Neural progenitor cell (in vitro differentiated cells): ENCODE results near the gene FAM120C. TPM values are rescaled to one million over a fixed set of nuclear protein-coding genes. Genes with fewer than 3 reads are reported as not detected.

Experiments used
- DNase-seq: peaks from one replicate; pipeline ENCODE4 v3.0.0-alpha.2; 2016; ENCODE audit warnings: low spot score
- H2AFZ ChIP-seq: fragments of 200-600 bp; sonication (generic); replicated peaks from 2 replicates; pipeline ENCODE4 v1.6.1; 2016; ENCODE audit warnings: antibody characterized with exemption
- H3F3A ChIP-seq: fragments of 200-600 bp; sonication (generic); 2 replicates; pipeline ENCODE4 v1.6.1; 2016; ENCODE audit warnings: antibody characterized with exemption, low read depth
- H3K27ac ChIP-seq: fragments of 200-600 bp; sonication (generic); 2 replicates; pipeline ENCODE4 v1.5.1; 2016; ENCODE audit warnings: mild to moderate bottlenecking
- H3K27me3 ChIP-seq: fragments of 200-600 bp; sonication (generic); 2 replicates; pipeline ENCODE4 v1.6.1; 2016; ENCODE audit warnings: mild to moderate bottlenecking, moderate library complexity
- H3K36me3 ChIP-seq: fragments of 200-600 bp; sonication (generic); 2 replicates; pipeline ENCODE4 v1.5.1; 2016
- H3K4me1 ChIP-seq: fragments of 200-600 bp; sonication (generic); 2 replicates; pipeline ENCODE4 v1.6.1; 2016; ENCODE audit warnings: mixed run types
- H3K4me2 ChIP-seq: fragments of 200-600 bp; sonication (generic); 2 replicates; pipeline ENCODE4 v1.6.1; 2016
- H3K4me3 ChIP-seq: fragments of 200-600 bp; sonication (generic); 2 replicates; pipeline ENCODE4 v1.5.1; 2016
- H3K79me2 ChIP-seq: fragments of 200-600 bp; sonication (generic); 2 replicates; pipeline ENCODE4 v1.6.1; 2016; ENCODE audit warnings: low read depth
- H3K9ac ChIP-seq: fragments of 200-600 bp; sonication (generic); 2 replicates; pipeline ENCODE4 v1.6.1; 2016
- H3K9me3 ChIP-seq: fragments of 200-600 bp; sonication (generic); 2 replicates; pipeline ENCODE4 v1.5.1; 2016; ENCODE audit warnings: low read depth
- H4K20me1 ChIP-seq: fragments of 200-600 bp; sonication (generic); 2 replicates; pipeline ENCODE4 v1.6.1; 2016; ENCODE audit warnings: low read depth
- H3K27ac Mint-ChIP-seq: 3 replicates; pipeline ENCODE4 v1.8.0; 2021; ENCODE audit warnings: mixed read lengths
- H3K27me3 Mint-ChIP-seq: 2 replicates; pipeline ENCODE4 v1.8.0; 2022; ENCODE audit warnings: low read depth, mild to moderate bottlenecking, inconsistent platforms, moderate library complexity, mixed read lengths; ENCODE audit not compliant: insufficient read depth
- H3K36me3 Mint-ChIP-seq: 3 replicates; pipeline ENCODE4 v1.8.0; 2021; ENCODE audit warnings: mixed read lengths
- H3K4me1 Mint-ChIP-seq: 3 replicates; pipeline ENCODE4 v1.8.0; 2021; ENCODE audit warnings: mixed read lengths
- H3K4me3 Mint-ChIP-seq: 3 replicates; pipeline ENCODE4 v1.8.0; 2021; ENCODE audit warnings: mild to moderate bottlenecking, moderate library complexity, mixed read lengths
- H3K9me3 Mint-ChIP-seq: 3 replicates; pipeline ENCODE4 v1.8.0; 2020; ENCODE audit warnings: mixed read lengths
- EZH2 ChIP-seq: fragments of 200-600 bp; sonication (generic); IDR thresholded peaks from 2 replicates; pipeline ENCODE4 v1.6.1; 2017; ENCODE audit warnings: antibody characterized with exemption, mild to moderate bottlenecking, moderate library complexity
- EZH2phosphoT487 ChIP-seq: fragments of 200-600 bp; sonication (generic); IDR thresholded peaks from 2 replicates; pipeline ENCODE4 v1.6.1; 2017; ENCODE audit warnings: antibody characterized with exemption
- total RNA-seq: library from RNA; depleted of rRNA; stranded (reverse); fragments of >200 nt; gene quantifications from 2 replicates; pipeline ENCODE4 v1.2.3, GENCODE V29; 2015; ENCODE audit warnings: low replicate concordance
- TF ChIP-seq, protein P1 (sequence below): fragments of 200-600 bp; sonication (generic); IDR thresholded peaks from 2 replicates; pipeline ENCODE4 v1.5.1; 2017; ENCODE audit warnings: antibody characterized with exemption, mild to moderate bottlenecking

FAM120C gene
- total RNA-seq, 1 donor from 2014 or later: 5.1 TPM

- H3K9ac ChIP-seq: no peak overlapping the region
- Mint-ChIP-seq H3K4me1 (peaks cover 20% of the 10 kb centered on the region), H3K36me3 (peaks cover 2% of the 10 kb centered on the region), H3K4me3 (no peak overlapping the region), H3K27me3 (peaks cover 6% of the 10 kb centered on the region), H3K27ac (no peak overlapping the region), H3K9me3 (peaks cover 11% of the 10 kb centered on the region)
- no peaks in the 10 kb centered on the region for H3K79me2 ChIP-seq
- H3K4me1 ChIP-seq: peaks cover 8% of the 10 kb centered on the region
- H4K20me1 ChIP-seq: no peaks in the 10 kb centered on the region
- H3F3A ChIP-seq: peaks cover 8% of the 10 kb centered on the region
- no peak overlapping the region for H3K27ac ChIP-seq
- DNase-seq: no peak
- H3K4me3 ChIP-seq: no peak overlapping the region
- H3K4me2 ChIP-seq: no peak overlapping the region
- H2AFZ ChIP-seq: no peak overlapping the region
- H3K27me3 ChIP-seq: no peaks in the 10 kb centered on the region
- H3K9me3 ChIP-seq: no peaks in the 10 kb centered on the region
- H3K36me3 ChIP-seq: no peaks in the 10 kb centered on the region
- TF ChIP-seq EZH2phosphoT487 (no peak), EZH2 (no peak)
- TF ChIP-seq, protein P1, sequence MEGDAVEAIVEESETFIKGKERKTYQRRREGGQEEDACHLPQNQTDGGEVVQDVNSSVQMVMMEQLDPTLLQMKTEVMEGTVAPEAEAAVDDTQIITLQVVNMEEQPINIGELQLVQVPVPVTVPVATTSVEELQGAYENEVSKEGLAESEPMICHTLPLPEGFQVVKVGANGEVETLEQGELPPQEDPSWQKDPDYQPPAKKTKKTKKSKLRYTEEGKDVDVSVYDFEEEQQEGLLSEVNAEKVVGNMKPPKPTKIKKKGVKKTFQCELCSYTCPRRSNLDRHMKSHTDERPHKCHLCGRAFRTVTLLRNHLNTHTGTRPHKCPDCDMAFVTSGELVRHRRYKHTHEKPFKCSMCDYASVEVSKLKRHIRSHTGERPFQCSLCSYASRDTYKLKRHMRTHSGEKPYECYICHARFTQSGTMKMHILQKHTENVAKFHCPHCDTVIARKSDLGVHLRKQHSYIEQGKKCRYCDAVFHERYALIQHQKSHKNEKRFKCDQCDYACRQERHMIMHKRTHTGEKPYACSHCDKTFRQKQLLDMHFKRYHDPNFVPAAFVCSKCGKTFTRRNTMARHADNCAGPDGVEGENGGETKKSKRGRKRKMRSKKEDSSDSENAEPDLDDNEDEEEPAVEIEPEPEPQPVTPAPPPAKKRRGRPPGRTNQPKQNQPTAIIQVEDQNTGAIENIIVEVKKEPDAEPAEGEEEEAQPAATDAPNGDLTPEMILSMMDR: no peak
Observed at GRCh38 chrX:54049801-54050200, 133.3 kb downstream of the FAM120C start.

- H3K4me3 ChIP-seq: no peak overlapping the region
- H3K4me3 Mint-ChIP-seq: no peak overlapping the region
- no peaks in the 10 kb centered on the region for H4K20me1 ChIP-seq
- peaks cover 8% of the 10 kb centered on the region for H3K4me1 ChIP-seq
- H3K27me3 Mint-ChIP-seq: peaks cover 6% of the 10 kb centered on the region
- no peak overlapping the region for H3K27ac ChIP-seq
- H3K36me3 ChIP-seq: no peaks in the 10 kb centered on the region
- H3K27me3 ChIP-seq: no peaks in the 10 kb centered on the region
- no peak overlapping the region for H2AFZ ChIP-seq
- TF ChIP-seq EZH2phosphoT487 (no peak), EZH2 (no peak)
- TF ChIP-seq, protein P1: no peak
- no peak overlapping the region for H3K9ac ChIP-seq
- H3K9me3 ChIP-seq: no peaks in the 10 kb centered on the region
- H3F3A ChIP-seq: peaks cover 15% of the 10 kb centered on the region
- no peak overlapping the region for H3K27ac Mint-ChIP-seq
- peaks cover 20% of the 10 kb centered on the region for H3K4me1 Mint-ChIP-seq
- DNase-seq: peak; percentile 3
- no peak overlapping the region for H3K4me2 ChIP-seq
- H3K79me2 ChIP-seq: peaks cover 2% of the 10 kb centered on the region
- no peaks in the 10 kb centered on the region for H3K36me3 Mint-ChIP-seq
- H3K9me3 Mint-ChIP-seq: peaks cover 9% of the 10 kb centered on the region
Observed at GRCh38 chrX:54048412-54048811, 134.6 kb downstream of the FAM120C start.

GRCh38 chrX:54045563-54046228, 137.4 kb downstream of the FAM120C start:
- Histone ChIP-seq H3K9me3 (no peaks in the 10 kb centered on the region), H3K9ac (no peak overlapping the region), H2AFZ (no peak overlapping the region), H3K4me2 (no peak overlapping the region), H3K4me1 (peaks cover 8% of the 10 kb centered on the region), H3K27me3 (no peaks in the 10 kb centered on the region), H3K27ac (peak overlapping the region; percentile 96), H3F3A (peaks cover 15% of the 10 kb centered on the region), H3K4me3 (no peak overlapping the region), H4K20me1 (no peaks in the 10 kb centered on the region), H3K79me2 (peaks cover 7% of the 10 kb centered on the region), H3K36me3 (no peaks in the 10 kb centered on the region)
- H3K4me3 Mint-ChIP-seq: peak overlapping the region; percentile 96
- peak overlapping the region; percentile 99 for H3K27ac Mint-ChIP-seq
- H3K27me3 Mint-ChIP-seq: peaks cover 6% of the 10 kb centered on the region
- peak; percentile 7 for DNase-seq
- peaks cover 9% of the 10 kb centered on the region for H3K9me3 Mint-ChIP-seq
- TF ChIP-seq, protein P1: no peak
- TF ChIP-seq EZH2 (no peak), EZH2phosphoT487 (no peak)
- H3K4me1 Mint-ChIP-seq: peaks cover 20% of the 10 kb centered on the region
- no peaks in the 10 kb centered on the region for H3K36me3 Mint-ChIP-seq
